ENCODE data around the gene TLE1.
"Not testable (repeated sequence)": the region's sequence is repeated elsewhere in the genome, so short reads cannot be mapped to it uniquely, and the experiment has no call there.

TLE1 gene

DNA sequence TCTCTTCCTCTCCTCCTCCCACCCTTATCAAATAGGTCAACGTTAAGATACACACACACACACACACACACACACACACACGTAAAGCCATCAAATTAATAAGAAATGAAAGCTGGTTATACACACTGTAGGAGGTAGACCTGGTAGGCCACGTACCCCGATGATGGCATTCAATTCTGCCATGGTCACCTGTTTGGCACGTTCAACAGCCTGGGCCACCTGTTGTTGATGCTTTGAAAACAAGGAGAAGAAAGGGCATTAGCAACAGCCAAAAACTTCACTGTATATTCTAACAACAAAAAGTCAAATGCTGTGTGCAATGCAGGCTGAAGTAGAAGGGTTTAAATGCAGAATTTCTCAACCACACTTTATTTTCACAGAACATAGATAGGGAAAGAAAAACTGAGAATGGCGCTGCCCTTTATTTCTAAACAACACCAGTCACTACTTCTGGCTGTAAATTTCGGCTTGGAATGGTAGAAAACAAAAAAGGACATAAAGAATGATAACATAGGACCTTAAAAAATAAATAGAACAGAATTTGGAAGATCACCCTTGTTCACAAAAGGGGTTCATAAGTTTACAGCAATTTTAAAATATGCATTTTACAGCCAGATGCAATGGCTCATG, 37.2 kb downstream of the TLE1 start:
- no peak for TF ChIP-seq GATA1 (IDR thresholded peaks at IDR 0.05; ENCODE audit: low read depth, low read length)
- no peak for TF ChIP-seq POLR2A (IDR thresholded peaks at IDR 0.05; ENCODE audit: low read length)
- no peak for DNase-seq

GRCh38 chr9:81650586-81651515, 38.5 kb downstream of the TLE1 start:
- TF ChIP-seq GATA1 (IDR thresholded peaks at IDR 0.05; ENCODE audit: low read depth, low read length) (no peak), POLR2A (IDR thresholded peaks at IDR 0.05; ENCODE audit: low read length) (no peak)
- no peak for DNase-seq

DNA sequence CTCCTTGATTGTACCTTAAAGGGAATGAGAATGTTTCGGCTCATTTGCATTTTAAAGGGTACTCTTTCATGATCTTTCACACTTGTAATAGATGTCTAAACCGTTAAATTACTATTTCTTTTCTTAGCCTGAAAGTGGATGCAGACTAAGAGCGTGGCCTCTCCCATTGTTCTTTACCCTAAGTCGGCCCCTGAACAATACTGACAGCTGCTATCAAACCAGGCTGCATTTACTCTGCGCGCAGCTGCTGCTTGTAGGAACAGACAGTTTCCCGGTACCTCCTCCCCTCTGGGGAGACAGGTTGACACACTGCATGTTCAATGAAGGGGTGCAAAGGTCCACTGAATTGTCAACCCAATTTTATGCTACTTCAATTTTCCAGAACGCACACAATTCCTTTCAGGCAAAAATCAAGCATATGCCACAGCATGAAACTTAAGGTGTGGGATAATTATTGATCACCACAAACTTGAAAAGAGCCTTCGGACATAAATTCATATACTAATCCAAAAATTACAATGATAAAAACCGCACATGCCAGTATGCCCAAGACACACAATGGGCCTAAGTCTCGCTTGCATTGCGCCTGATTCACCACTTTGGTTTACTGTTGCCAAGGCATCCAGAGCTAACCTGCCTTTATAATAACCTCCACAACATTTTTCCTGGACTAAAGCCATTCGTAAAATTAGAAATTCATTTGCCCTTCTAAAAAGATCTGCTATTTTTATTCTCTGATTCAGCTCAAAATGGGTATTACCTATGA, 39.7 kb downstream of the TLE1 start:
- no peak for TF ChIP-seq GATA1 (IDR thresholded peaks at IDR 0.05; ENCODE audit: low read depth, low read length)
- TF ChIP-seq POLR2A (IDR thresholded peaks at IDR 0.05; ENCODE audit: low read length): no peak
- no peak for DNase-seq

DNA sequence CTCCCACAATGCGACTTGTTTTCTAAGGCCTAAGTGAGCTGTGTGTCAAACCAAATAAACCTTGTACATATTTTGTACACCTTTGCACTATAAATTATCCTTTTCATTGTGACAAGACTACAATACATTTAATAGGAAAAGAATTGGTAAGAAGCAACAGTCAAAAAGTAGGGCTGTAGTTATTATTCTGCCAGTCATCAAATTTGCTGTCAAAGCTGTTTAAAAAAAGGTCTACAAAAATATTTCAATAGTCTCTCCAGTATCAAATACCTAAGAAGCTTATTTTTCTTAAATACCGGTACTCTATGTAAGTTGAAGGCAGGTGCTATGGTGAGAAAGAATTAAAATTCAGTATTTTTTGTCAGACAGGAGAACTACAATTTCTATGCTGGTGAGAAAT, 40.5 kb downstream of the TLE1 start:
- TF ChIP-seq GATA1 (IDR thresholded peaks at IDR 0.05; ENCODE audit: low read depth, low read length): no peak
- no peak for TF ChIP-seq POLR2A (IDR thresholded peaks at IDR 0.05; ENCODE audit: low read length)
- no peak for DNase-seq

DNA sequence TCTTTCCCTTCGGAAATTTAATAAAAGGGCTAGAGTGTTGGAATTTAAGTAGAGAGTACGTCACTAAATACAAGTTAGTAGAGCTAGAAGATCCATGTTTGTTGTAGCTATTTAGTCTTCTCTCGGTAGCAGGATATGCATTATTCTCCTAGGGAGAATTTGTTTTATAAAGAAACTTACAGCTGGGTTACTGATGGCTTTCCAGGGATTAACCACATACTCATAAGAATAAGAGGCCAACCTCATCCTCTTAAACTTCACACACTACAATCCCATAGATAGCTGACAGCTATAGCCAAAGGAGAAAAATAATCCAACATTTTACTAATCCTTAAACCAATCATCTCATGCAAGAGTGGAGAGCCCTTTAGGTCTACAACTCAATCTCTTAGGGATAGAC, 43.0 kb downstream of the TLE1 start:
- TF ChIP-seq GATA1 (IDR thresholded peaks at IDR 0.05; ENCODE audit: low read depth, low read length): no peak
- TF ChIP-seq POLR2A (IDR thresholded peaks at IDR 0.05; ENCODE audit: low read length): no peak

GRCh38 chr9:81644513-81644912, 44.8 kb downstream of the TLE1 start:
- DNase-seq: not testable (repeated sequence)

More for the DNA sequence above, 43.0 kb downstream of the TLE1 start:
- no peak for DNase-seq

GRCh38 chr9:81637276-81637675, 52.1 kb downstream of the TLE1 start:
- TF ChIP-seq POLR2A (IDR thresholded peaks at IDR 0.05; ENCODE audit: low read length): no peak
- no peak for DNase-seq

DNA sequence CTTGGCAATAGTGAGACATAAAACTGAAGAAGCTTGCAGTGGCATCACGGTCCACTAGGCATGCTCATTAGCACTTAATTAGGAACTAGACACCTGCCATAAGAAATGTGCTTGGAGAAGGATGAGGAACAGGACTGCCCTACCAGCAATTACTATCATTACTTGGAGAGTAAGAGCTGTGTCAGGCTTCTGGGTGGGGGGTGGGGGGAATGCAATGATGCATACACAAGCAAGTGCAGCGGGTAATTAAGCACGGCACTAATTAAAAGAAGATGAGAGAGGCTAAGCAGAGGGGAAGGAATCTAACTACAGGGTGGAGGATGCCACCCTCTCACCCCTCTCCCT, 53.1 kb downstream of the TLE1 start:
- DNase-seq: no peak
- no peak for TF ChIP-seq POLR2A (IDR thresholded peaks at IDR 0.05; ENCODE audit: low read length)
- no peak for TF ChIP-seq GATA1 (IDR thresholded peaks at IDR 0.05; ENCODE audit: low read depth, low read length)

DNA sequence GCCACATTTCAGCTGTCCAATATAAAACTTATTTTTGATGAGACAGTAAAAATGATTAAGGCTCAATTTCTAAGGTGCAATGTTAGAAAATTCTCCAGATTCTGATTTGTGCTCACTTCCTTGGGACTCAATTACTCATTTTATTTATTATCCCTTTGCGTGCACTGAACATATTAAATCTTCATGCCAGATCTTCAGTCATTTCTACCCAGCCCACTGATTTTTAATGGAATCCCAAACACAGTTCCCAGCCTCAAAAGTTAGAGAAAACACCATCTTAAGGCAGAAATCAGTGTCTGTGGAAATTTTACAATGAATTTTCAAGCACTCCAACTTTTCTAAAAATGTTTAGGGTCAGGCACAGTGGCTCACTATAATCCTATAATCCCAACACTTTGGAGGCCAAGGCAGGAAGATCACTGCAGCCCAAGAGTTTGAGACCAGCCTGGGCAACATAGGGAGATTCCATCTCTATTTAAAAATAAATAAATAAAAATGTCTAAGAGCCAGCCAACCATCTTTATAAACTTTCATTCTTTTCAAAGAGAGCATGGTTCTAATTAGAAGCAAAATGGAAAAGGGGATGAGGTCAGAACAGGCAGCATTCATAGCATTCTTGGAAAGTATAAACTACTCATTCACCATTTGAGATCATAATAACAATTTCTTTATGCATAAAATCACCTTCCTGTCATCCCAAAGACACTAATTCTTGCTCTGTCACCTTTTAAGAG, 53.7 kb downstream of the TLE1 start:
- TF ChIP-seq POLR2A (IDR thresholded peaks at IDR 0.05; ENCODE audit: low read length) (no peak), GATA1 (IDR thresholded peaks at IDR 0.05; ENCODE audit: low read depth, low read length) (no peak)

DNA sequence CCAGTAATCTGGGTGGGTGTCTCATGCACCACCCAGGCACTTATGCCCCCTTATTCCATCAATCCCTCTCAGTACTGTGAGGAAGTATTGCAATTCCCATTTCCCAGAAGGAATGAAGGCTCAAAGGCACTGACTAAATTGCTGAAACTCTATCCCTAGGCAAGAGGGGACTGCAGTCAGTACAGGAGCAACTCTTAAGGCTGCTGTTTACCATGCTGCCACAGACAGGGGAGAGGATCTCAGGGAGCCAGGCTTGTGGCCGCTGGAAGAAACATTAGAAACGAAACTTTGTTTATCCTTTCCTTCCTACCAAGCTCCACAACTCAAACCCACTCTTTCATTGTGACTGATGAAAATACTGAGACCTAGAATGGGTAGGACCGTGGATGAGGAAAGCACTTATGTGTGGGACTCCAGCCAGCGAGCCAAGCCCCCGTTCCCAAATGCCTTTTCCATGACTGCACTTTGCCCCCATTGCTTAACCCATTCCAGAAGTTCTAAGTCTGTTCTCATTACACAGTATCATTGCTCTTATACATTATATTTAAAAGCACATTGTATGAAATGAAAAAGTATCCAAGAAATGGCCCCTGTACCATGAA, 54.3 kb downstream of the TLE1 start:
- TF ChIP-seq POLR2A (IDR thresholded peaks at IDR 0.05; ENCODE audit: low read length) (no peak), GATA1 (IDR thresholded peaks at IDR 0.05; ENCODE audit: low read depth, low read length) (no peak)
- DNase-seq: no peak

More for the DNA sequence above, 53.7 kb downstream of the TLE1 start:
- no peak for DNase-seq

- TF ChIP-seq POLR2A (IDR thresholded peaks at IDR 0.05; ENCODE audit: low read length) (no peak), GATA1 (IDR thresholded peaks at IDR 0.05; ENCODE audit: low read depth, low read length) (no peak)
- no peak for DNase-seq
Observed at GRCh38 chr9:81633952-81634854, 55.1 kb downstream of the TLE1 start.

DNA sequence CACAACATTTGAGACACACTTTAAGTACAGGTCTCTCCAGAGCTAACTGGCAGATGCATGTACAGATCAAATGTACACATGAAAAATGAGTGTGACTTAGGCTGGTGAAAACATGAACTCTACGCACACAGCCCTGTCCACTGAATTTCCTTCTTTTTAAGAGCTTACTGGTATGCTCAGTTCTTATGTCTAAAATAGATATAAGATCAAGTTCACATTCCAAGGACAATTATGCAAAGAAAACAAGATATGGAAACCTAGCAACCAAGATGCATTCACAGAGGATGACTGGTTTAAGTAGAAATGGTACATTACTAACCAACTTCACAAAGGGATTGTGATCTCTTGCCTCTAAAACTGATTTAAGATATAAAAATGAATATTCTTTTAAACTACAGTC, 56.7 kb downstream of the TLE1 start:
- no peak for TF ChIP-seq GATA1 (IDR thresholded peaks at IDR 0.05; ENCODE audit: low read depth, low read length)
- no peak for TF ChIP-seq POLR2A (IDR thresholded peaks at IDR 0.05; ENCODE audit: low read length)
- DNase-seq: no peak

Measured in erythroblast (primary cell).